HCT116 (cell line): ENCODE results near the gene MSMO1. TPM values are rescaled to one million over a fixed set of nuclear protein-coding genes. Genes with fewer than 3 reads are reported as not detected.
"Not testable (repeated sequence)": the region's sequence is repeated elsewhere in the genome, so short reads cannot be mapped to it uniquely, and the experiment has no call there.

ENCODE experiments used
- ATAC-seq: fragments of 200-7000 bp; cut with Tn5 transposase; 2 replicates; pipeline ENCODE4 v1.9.1; 2020; ENCODE audit warnings: mild to moderate bottlenecking, moderate library complexity
- BruUV-seq: library from RNA; stranded (reverse); fragments of 400-500 nt; replicated peaks from 2 replicates; lab custom pipeline; 2021; lab: Mats Ljungman, UMichigan
- CTCF ChIA-PET: fragments of 300-600 bp; sonication (Branson Sonifier 250); formaldehyde crosslinking; loops from one replicate; lab custom pipeline; 2021; ENCODE audit warnings: antibody characterized with exemption; lab: Charles Lee
- POLR2A ChIA-PET: fragments of 300-600, 350-600 bp; sonication (Branson Sonifier 250); formaldehyde crosslinking; loops from one replicate; lab custom pipeline; 2021; ENCODE audit warnings: antibody characterized with exemption; lab: Charles Lee
- RAD21 ChIA-PET, 2 experiments: fragments of 300-600 bp; sonication (Branson Sonifier 250); formaldehyde crosslinking; loops; one replicate each; lab custom pipeline; 2023; ENCODE audit warnings: low total read pairs in 2 of 2; ENCODE audit not compliant: uncharacterized antibody in 2 of 2, unreplicated experiment in 2 of 2, low non-redundant PET in 1 of 2; lab: Charles Lee
- DNase-seq: peaks from one replicate; pipeline ENCODE4 v3.0.0-alpha.2; 2010; ENCODE audit warnings: low read depth, low spot score
- H2AFZ ChIP-seq: fragments of 200-600 bp; shearing (Covaris generic), sonication (generic); 2 replicates; pipeline ENCODE4 v1.6.1; 2017; ENCODE audit warnings: low read depth, mixed run types, mixed read lengths, antibody characterized with exemption, low read length; ENCODE audit not compliant: poor library complexity, severe bottlenecking
- H3K27ac ChIP-seq: 2 replicates; pipeline ENCODE4 v1.5.1; 2012; ENCODE audit warnings: low read depth, low read length
- H3K27me3 ChIP-seq: fragments of 200-600 bp; sonication (generic); 2 replicates; pipeline ENCODE4 v1.6.1; 2016; ENCODE audit warnings: mixed run types, low read length, mixed read lengths; ENCODE audit not compliant: insufficient read depth
- H3K36me3 ChIP-seq, 2 experiments: fragments of 200-500 bp in 1 of 2; fragments of 200-600 bp in 1 of 2; sonication (Bioruptor generic) in 1 of 2; sonication (generic) in 1 of 2; 2 replicates each; pipeline versions ENCODE4 v1.5.1 to v1.6.1; 2014 to 2016; ENCODE audit warnings: low read length in 2 of 2, inconsistent platforms in 1 of 2, mixed read lengths in 1 of 2, mixed run types in 1 of 2; ENCODE audit not compliant: insufficient read depth in 2 of 2, control insufficient read depth in 1 of 2
- H3K4me1 ChIP-seq, 2 experiments: fragments of 200-600 bp in 1 of 2; sonication (generic) in 1 of 2; 2 replicates each; pipeline versions ENCODE4 v1.5.1 to v1.6.1; 2012 to 2017; ENCODE audit warnings: low read length in 2 of 2, inconsistent platforms in 1 of 2, mild to moderate bottlenecking in 1 of 2, mixed read lengths in 1 of 2, mixed run types in 1 of 2, moderate library complexity in 1 of 2; ENCODE audit not compliant: insufficient read depth in 2 of 2, control insufficient read depth in 1 of 2
- H3K4me2 ChIP-seq: fragments of 200-600 bp; sonication (generic); 2 replicates; pipeline ENCODE4 v1.6.1; 2017; ENCODE audit warnings: mixed run types, low read length, mixed read lengths
- H3K4me3 ChIP-seq, 2 experiments: fragments of 200-600 bp in 1 of 2; sonication (generic) in 1 of 2; replicated peaks in 1 of 2; 2 replicates each; pipeline ENCODE4 v1.5.1; 2011 to 2016; ENCODE audit warnings: low read length in 2 of 2, control low read depth in 1 of 2, low read depth in 1 of 2, mild to moderate bottlenecking in 1 of 2, mixed read lengths in 1 of 2, mixed run types in 1 of 2
- H3K79me2 ChIP-seq: fragments of 200-600 bp; sonication (generic); 2 replicates; pipeline ENCODE4 v1.6.1; 2017; ENCODE audit warnings: mild to moderate bottlenecking, mixed run types, low read length, moderate library complexity, mixed read lengths; ENCODE audit not compliant: insufficient read depth
- H3K9ac ChIP-seq: fragments of 200-600 bp; sonication (generic); 2 replicates; pipeline ENCODE4 v1.6.1; 2016; ENCODE audit warnings: low read length, mixed read lengths
- H3K9me2 ChIP-seq: fragments of 200-600 bp; sonication (generic), shearing (Covaris generic); 2 replicates; pipeline ENCODE4 v1.6.1; 2017; ENCODE audit warnings: mixed run types, mild to moderate bottlenecking, moderate library complexity; ENCODE audit not compliant: insufficient read depth
- H3K9me3 ChIP-seq, 2 experiments: fragments of 200-500 bp in 1 of 2; fragments of 200-600 bp in 1 of 2; sonication (Bioruptor generic) in 1 of 2; sonication (generic) in 1 of 2; 2 replicates each; pipeline ENCODE4 v1.6.1; 2014 to 2017; ENCODE audit warnings: low read length in 2 of 2, mixed read lengths in 2 of 2, inconsistent platforms in 1 of 2, low read depth in 1 of 2, mild to moderate bottlenecking in 1 of 2, mixed run types in 1 of 2, moderate library complexity in 1 of 2; ENCODE audit not compliant: control insufficient read depth in 1 of 2, insufficient read depth in 1 of 2
- H4K20me1 ChIP-seq: fragments of 200-600 bp; sonication (generic), shearing (Covaris generic); 2 replicates; pipeline ENCODE4 v1.6.1; 2017; ENCODE audit warnings: mixed run types, mild to moderate bottlenecking, moderate library complexity; ENCODE audit not compliant: insufficient read depth
- CTCF ChIP-seq, 3 experiments: fragments of 200-600 bp in 1 of 3; sonication (generic) in 1 of 3; IDR thresholded peaks in 2 of 3; conservative IDR thresholded peaks in 1 of 3; 2 replicates each; pipeline ENCODE4 v1.5.1; 2012 to 2017; ENCODE audit warnings: low read depth in 2 of 3, low read length in 2 of 3, antibody characterized with exemption in 1 of 3, borderline replicate concordance in 1 of 3, control low read depth in 1 of 3, mild to moderate bottlenecking in 1 of 3, mixed read lengths in 1 of 3, mixed run types in 1 of 3, moderate library complexity in 1 of 3; ENCODE audit not compliant: insufficient read depth in 1 of 3
- ELF1 ChIP-seq: IDR thresholded peaks from 2 replicates; pipeline ENCODE4 v1.6.1; 2012; ENCODE audit warnings: low read depth, borderline replicate concordance
- EZH2phosphoT487 ChIP-seq: fragments of 200-600 bp; IDR thresholded peaks from 2 replicates; pipeline ENCODE4 v1.6.1; 2018; ENCODE audit warnings: antibody characterized with exemption, borderline replicate concordance
- JUND ChIP-seq: IDR thresholded peaks from 2 replicates; pipeline ENCODE4 v1.6.1; 2012
- REST ChIP-seq: IDR thresholded peaks from 2 replicates; pipeline ENCODE4 v1.6.1; 2012; ENCODE audit warnings: low read depth
- intact Hi-C: fragments of 100-400 bp; cut with micrococcal nuclease; formaldehyde crosslinking; loops from 2 replicates; pipeline ENCODE4 v1.10.0; 2022
- total RNA-seq: library from RNA; stranded (reverse); gene quantifications from one replicate; pipeline ENCODE4 v1.2.1, GENCODE V29; 2021; ENCODE audit not compliant: unreplicated experiment

MSMO1 gene
- total RNA-seq, 1 experiment from 2014 or later = 54.5 TPM

GRCh38 chr4:165336743-165337142 lies 9.3 kb downstream of the MSMO1 start:
- Histone ChIP-seq H3K9me2 (no peaks in the 10 kb centered on the region), H3K4me3 (no peak overlapping the region), H3K27ac (no peak overlapping the region), H3K4me1 (no peaks in the 10 kb centered on the region), H3K9ac (no peak overlapping the region), H3K36me3 (peaks cover 11 to 33% of the 10 kb centered on the region in 2 experiments), H3K79me2 (peaks cover 50% of the 10 kb centered on the region), H2AFZ (no peak overlapping the region), H3K9me3 (no peaks in the 10 kb centered on the region), H4K20me1 (no peaks in the 10 kb centered on the region), H3K4me2 (no peak overlapping the region), H3K27me3 (no peaks in the 10 kb centered on the region)
- ChIA-PET RAD21 (no interaction called here), CTCF (interaction anchor here (1.7 kb wide), 1 partner anchor 206 kb away, joined by 6 read pairs; no protein-coding TSS in a partner anchor), POLR2A (no interaction called here)
- no peak for ATAC-seq
- no peak for DNase-seq
- intact Hi-C loops = no loop called here
- TF ChIP-seq REST (no peak), EZH2phosphoT487 (no peak), ELF1 (no peak), CTCF (IDR thresholded peaks at IDR 0.05 in 2 of 3, conservative IDR thresholded peaks at IDR 0.05 in 1 of 3; ENCODE audit: borderline replicate concordance in 1 of 3, insufficient read depth in 1 of 3, low read depth in 2 of 3, low read length in 2 of 3) (no peak), JUND (no peak)
- no TSS peak for BruUV-seq

GRCh38 chr4:165342340-165342739 lies 14.9 kb downstream of the MSMO1 start:
- H4K20me1 ChIP-seq, H3K9me3 ChIP-seq, intact Hi-C loops, H3K9ac ChIP-seq, RAD21 ChIA-PET, H3K4me3 ChIP-seq, H2AFZ ChIP-seq, BruUV-seq, H3K4me1 ChIP-seq, H3K27me3 ChIP-seq, DNase-seq, H3K27ac ChIP-seq, ATAC-seq, H3K9me2 ChIP-seq, H3K79me2 ChIP-seq, H3K4me2 ChIP-seq: not testable (repeated sequence)
- peaks cover 13 to 32% of the 10 kb centered on the region in 2 experiments for H3K36me3 ChIP-seq
- CTCF ChIA-PET = interaction anchor here (1.1 to 5.6 kb wide), 5 partner anchors 9 to 230 kb away, joined by 3 to 99 read pairs (median 3); partner anchors contain the start of gene TMEM192
- POLR2A ChIA-PET = interaction anchor here (2.9 kb wide), 1 partner anchor 15 kb away, joined by 7 read pairs; the partner anchor contains the start of gene MSMO1
